RPMI7951 (cell line): ENCODE measurements around the gene ABHD2. TPM values are rescaled to one million over a fixed set of nuclear protein-coding genes. Genes with fewer than 3 reads are reported as not detected.
"Not testable (repeated sequence)": the region's sequence is repeated elsewhere in the genome, so short reads cannot be mapped to it uniquely, and the experiment has no call there.

Experiments used
- DNase-seq: peaks from one replicate; pipeline ENCODE4 v3.0.0-alpha.2; 2012; ENCODE audit warnings: low read depth
- total RNA-seq: library from RNA; depleted of rRNA; stranded (reverse); fragments of >200 nt; shearing (Covaris generic); gene quantifications from 2 replicates; pipeline ENCODE4 v1.2.3, GENCODE V29; 2014; rRNA removed

The ABHD2 gene, protein sequence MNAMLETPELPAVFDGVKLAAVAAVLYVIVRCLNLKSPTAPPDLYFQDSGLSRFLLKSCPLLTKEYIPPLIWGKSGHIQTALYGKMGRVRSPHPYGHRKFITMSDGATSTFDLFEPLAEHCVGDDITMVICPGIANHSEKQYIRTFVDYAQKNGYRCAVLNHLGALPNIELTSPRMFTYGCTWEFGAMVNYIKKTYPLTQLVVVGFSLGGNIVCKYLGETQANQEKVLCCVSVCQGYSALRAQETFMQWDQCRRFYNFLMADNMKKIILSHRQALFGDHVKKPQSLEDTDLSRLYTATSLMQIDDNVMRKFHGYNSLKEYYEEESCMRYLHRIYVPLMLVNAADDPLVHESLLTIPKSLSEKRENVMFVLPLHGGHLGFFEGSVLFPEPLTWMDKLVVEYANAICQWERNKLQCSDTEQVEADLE
- 237 and 261 TPM in 2 replicates for total RNA-seq

DNA sequence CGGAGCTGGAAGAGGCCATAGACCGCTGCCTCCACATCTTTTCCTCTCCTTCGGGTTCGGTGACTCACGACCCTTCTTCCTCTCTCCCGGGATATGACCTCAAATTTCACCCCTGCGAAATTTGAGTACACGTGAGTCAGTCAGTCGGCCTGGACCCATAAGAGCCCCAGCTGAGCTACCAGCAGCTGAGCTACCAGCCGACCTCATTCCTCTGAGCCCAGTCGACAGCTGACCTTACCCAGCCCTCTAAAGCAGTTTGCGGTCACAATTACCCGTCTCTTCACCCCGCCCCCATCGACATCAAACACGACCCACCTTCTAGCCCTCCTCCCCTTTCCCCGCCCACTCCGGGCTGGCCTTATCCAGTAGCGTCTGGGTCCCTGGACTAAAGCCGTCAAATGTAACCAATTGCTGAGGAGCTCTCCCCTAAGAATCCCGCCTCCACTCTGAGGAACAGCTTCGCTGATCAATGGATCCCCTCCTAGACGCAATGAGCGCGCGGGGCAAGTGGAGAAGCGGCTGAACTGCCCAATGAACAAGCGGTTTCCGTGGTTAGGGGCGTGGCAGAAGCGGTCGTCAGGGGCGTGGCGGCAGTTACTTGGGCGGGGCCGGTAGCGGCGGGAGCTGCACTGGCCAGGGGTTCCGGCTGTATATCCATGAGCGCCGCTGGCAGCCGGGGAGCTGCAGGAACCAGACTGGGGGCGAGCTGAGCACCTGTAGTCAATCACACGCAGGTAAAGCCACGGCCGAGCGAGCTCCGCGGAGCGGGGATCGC, at the start of gene ABHD2:
TSS of gene ABHD2 (plus strand) at position 627 of the 775 bp plus-strand sequence. CDS start 27,872 bp downstream, outside the sequence.
- peak; percentile 100 for DNase-seq

DNA sequence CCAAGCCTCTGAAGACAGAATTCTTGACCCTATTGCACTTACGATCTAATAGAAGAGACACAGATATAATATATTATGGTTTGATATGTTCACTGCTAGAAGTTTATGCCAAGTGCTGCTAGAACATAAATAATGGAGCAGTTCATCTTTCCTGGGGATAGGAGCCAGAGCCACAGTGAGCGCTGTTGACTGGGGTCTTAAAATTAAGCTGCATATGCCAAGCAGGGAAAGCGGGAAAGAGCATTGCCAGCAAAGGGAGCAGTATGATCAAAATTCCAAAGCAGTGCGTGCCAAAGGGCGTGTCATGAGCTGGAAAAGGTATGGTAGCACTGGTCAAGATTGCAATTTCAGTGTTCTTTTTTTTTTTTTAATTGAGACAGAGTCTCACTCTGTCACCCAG, 49.1 kb upstream of the ABHD2 start:
- DNase-seq, result no peak

DNA sequence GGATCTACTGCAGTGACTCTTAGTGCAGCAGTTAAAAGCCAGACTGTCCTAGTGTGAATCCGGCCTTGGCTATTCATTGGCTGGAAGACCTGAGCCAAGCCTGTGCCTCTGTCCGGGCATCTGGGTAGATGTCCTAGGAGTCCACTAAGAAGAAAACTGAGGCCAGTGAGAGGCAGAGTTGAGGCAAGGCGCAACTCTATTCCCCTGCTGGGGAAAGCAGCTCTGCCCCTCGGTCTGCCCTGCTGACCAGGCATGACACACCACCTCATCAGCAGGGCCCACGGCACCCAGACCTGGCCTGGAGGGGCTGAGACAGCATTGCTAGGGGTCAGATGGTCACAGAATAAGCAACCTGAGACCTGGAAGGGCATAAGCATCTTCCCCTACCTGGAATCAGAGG, 46.7 kb upstream of the ABHD2 start:
- peak; percentile 36 for DNase-seq

DNA sequence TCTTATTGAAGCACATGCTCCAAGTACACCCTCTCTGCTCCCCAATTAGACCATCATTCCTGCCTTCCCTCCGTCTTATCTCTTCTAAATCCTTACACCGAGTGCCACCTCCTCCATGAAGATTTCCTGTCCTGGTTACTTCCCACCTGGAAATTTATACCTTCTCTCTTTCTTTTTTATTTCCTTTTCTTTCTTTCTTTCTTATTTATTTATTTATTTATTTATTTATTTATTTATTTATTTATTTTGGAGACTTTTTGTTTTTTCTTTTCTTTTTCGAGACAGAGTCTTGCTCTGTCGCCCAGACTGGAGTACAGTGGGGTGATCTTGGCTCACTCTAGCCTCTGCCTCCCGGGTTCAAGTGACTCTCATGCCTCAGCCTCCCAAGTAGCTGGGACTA, 45.9 kb upstream of the ABHD2 start:
- no peak for DNase-seq

DNA sequence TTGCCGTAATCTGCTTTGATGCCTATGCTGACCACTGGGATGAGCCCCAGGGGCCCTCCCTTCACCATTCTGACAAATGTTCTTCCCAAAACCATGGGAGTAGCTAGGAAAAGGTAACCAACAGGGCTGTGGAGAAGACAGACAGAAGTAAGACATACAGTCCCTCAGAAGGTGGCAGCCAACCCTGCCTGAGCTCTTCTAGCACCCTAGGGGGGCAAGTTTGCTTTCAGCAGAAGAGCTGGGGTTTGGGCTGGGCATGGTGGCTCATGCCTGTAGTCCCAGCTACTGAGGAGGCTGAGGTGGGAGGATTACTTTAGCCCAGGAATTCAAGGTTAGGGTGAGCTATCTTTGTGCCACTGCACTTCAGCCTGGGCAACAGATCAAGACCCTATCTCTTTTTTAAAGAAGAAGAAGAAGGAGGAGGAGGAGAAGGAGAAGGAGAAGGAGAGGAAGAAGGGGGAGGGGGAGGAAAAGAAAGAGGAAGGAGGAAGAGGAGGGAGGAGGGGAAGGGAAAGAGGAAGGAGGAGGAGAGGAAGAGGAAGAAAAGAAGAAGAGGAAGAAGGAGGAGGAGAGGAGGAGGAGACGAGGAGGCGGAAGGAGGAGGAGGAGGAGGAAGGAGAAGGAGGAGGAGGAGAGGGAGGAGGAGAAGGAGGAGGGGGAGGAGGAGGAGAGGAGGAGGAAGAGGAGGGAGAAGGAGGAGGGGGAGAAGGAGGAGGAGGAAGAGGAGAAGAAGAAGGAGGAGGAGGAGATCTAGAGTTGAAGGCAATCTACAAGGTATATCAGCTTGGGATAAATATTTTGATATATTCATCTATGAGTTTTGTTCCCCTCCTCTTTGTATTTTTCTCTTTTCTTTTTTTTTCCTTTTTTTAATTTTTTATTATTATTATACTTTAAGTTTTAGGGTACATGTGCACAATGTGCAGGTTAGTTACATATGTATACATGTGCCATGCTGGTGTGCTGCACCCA, 44.9 kb upstream of the ABHD2 start:
- no peak for DNase-seq

DNA sequence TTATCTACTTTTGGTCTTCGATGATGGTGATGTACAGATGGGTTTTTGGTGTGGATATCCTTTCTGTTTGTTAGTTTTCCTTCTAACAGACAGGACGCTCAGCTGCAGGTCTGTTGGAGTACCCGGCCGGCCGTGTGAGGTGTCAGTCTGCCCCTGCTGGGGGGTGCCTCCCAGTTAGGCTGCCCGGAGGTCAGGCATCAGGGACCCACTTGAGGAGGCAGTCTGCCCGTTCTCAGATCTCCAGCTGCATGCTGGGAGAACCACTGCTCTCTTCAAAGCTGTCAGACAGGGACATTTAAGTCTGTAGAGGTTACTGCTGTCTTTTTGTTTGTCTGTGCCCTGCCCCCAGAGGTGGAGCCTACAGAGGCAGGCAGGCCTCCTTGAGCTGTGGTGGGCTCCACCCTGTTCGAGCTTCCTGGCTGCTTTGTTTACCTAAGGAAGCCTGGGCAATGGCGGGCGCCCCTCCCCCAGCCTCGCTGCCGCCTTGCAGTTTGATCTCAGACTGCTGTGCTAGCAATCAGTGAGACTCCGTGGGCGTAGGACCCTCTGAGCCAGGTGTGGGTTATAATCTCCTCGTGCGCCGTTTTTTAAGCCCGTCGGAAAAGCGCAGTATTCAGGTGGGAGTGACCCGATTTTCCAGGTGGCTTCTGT, 39.1 kb upstream of the ABHD2 start:
- not testable (repeated sequence) for DNase-seq

DNA sequence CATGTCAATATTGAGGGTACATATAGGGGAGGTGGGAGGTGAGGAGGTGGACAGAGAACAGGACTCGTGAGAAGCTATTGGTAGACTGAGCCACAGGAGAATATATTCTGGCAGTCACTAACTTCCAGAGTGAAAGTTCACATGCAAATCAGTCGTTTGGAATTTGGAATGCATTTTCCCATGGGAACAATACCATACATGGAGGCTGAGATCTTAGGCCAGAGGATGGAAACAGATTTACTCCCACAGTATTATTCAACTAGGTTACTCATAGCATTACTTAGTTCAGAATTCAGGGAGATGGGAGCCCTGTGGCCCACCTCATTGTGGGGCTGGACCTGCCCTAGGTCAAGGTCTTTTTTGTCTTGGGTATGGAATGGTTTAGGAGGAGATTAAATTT, 36.4 kb upstream of the ABHD2 start:
- peak; percentile 76 for DNase-seq

DNA sequence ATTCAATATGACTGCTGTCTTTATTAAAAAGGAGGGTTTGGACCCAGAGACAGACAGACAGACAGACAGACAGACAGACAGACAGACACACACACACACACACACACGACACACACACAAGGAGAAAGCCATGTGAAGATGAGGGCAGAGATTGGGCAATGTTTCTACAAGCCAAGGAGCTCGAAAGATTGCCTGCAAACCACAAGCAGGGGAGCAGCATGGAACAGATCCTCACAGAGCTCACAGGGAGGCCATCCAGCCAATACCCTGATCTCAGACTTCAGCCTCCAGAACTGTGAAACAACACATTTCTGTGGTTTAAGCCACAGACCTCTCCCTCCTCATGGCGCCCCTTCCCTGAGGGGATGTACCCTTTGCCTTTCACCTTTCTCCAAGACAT, 35.8 kb upstream of the ABHD2 start:
- peak; percentile 87 for DNase-seq

DNA sequence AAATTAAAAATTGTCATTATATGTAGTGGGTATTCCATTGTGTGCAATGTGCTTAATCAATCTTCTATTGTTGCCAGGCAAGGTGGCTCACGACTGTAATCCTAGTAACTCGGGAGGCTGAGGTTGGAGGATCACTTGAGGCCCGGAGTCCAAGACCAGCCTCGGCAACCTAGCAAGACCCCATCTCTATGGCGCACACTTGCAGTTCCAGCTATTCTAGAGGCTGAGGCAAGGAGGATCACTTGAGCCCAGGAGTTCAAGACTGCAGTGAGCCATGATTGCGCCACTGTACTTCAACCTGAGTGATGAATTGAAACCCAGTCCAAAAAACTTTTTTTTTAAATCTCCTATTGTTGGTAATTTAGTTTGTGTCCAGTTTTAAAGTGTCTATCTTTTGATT, 33.4 kb upstream of the ABHD2 start:
- DNase-seq, result no peak

DNA sequence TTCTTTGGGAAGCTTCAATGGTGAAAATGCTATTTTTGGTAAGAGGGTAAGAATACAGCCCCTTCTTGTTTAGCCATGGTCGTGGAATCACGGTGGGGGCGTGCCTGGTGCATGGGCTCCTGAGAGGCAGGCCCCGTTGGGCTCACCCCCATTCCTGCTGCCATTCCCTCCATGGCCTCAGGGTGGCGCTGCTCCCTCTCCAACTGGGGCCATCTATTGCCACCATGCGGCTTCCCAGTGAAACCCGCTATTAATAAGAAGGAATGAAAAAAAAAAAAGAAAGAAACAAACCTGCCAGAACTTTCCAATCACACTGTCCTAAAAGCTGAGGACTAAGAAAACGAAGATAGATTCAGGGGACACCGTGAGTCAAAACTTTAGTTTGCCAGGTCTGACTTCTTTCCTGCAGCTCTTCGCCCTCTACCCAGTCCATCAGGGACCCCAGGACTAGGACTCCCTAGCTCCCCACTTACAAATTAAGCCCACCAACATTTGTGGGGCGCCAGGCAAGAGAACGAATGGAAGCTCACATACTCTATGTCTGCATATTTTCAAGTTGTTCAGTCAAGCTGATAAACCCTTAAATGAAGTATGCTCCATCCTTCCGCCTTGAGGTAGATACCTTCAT, 30.6 kb upstream of the ABHD2 start:
- peak; percentile 75 for DNase-seq

DNA sequence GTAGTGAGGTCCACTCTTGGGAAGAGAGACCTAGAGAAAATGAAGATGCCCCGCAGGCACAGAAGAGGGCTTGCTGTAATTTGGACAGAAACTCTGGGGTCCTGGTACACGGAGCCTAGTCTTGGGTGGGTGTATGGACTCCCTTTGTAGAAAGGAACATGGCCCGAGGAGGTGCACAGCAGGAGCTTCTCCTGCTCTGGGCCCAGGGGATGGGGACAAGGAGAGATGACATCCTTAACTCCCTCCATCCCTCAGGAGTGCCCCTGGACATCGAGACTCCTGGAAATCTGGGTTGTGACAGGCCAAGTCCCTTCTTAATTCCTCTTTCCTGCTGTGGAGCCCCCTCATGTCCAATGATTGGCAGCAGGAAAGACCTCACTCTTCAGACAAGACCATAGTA, 29.9 kb upstream of the ABHD2 start:
- no peak for DNase-seq

DNA sequence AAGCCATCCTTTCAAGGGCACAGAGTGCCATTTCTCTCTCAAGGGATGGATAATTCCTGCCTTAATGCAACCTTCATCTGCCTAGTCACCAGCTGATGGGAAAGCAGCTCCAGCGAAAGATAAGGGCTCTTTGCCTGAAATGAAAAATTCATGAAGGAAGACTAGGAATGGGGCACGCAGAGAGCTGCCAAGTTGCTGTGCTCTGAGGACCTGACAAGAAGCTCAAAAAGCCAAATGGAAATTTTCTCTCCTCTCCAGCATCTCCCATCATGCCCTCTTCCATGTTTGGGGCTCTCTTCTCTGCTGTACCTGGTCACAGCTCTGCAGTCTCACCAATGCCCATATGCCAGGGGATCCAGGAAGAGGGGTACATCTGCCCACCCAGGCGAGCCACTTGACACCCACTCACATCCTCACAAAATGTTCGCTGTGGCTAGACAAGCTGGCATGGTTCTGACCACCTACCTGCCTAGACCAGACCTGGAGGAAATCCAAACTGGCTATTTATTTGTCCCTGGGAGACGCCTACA, 29.3 kb upstream of the ABHD2 start:
- DNase-seq, result no peak

DNA sequence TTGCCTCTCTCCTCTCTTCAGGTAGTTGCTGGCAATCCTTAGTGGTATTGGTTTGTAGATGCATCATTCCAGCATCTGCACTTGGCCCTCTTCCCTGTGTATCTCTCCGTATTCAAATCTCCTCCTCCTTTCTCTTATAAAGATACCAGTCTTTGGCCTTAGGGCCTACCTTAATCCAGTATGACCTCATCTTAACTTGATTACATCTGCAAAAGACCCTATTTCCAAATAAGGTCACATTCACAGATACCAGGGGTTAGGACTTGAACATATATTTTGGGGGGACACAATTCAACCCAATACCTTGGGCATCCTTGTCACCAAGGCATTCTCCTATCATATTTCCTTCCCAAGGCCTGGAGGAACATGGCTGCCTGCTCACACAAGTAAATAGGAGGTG, 22.0 kb upstream of the ABHD2 start:
- no peak for DNase-seq

DNA sequence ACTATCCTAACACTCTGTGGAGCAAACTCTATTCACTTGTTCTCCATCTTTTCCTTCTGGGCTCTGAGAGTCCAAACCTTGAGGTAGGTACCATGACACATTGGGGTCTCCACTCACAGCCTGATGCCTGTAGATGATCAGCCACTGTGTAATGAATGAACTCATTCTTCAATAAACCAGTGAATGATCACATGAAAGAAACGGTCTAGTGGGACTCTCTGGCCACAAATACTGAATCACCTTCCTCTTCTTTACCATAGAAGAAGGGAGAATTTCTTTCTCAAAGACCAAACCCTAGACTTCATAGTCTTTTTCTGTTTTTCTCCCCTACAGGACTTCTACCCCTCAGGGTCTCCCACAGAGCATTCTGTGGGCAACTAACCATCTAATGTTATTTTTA, 20.5 kb upstream of the ABHD2 start:
- DNase-seq, result peak; percentile 80

DNA sequence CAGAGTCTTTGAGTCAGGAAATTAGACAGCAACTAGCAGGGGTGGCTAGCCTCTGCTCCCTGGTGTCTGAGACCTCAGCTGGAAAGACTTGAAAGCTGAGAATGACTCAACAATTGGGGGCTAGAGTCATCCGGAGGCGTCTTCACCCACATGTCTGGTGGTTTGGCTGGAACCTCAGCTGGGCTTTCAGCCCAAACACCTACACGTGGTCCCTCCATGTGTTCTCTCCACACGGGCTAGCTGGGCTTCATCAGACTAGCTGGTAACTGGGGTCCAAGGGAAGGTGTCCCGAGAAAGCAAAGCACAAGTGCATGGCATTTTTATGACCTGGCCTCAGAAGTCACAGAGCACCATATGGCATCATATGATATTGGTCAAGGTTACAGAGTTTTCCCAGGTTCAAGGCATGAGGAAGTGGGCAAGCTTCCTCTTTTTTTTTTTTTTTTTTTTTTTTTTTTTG, 19.9 kb upstream of the ABHD2 start:
- peak; percentile 100 for DNase-seq

DNA sequence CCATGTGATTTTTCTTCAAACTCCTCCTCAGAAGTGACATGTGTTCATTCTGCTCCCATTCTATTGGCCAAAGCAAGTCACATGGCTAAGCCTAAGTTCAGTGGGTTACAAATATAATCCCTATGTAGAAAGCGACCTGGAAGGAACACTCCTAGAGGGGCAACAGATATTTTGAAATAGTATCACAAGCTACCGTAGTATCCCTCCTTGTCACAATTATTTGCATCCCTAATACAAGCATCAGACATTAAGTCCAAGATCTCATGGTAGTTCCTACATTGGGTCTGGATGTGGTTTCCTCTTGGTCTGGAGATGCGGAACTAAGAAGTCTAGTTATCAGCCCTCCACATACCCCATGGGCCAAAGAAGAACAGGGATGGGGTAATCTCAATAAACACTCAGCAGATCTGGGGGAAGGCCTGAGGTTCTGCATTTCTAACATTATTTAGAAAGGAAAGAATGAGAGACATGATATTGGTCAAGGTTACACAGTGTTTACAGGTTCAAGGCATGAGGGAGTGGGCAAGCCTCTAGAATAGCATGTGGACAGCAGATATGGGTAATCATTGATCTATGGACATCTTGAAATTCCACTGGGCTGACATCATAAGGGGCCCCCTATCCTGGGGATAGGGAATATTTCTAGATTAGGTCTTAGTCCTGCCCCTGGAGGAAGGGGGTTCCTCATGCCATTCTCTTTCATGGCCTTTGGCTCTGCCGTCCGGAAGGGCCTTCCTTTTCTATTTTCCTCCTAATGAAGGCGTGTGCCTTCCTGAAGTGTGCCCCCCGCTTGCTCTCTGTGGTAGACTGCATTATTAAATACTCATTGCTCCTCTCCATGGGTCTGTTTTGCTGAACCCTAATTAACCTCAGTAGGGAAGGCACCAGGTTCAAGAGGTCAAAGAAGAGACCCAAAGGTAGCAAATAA, 17.8 kb upstream of the ABHD2 start:
- DNase-seq, result no peak

DNA sequence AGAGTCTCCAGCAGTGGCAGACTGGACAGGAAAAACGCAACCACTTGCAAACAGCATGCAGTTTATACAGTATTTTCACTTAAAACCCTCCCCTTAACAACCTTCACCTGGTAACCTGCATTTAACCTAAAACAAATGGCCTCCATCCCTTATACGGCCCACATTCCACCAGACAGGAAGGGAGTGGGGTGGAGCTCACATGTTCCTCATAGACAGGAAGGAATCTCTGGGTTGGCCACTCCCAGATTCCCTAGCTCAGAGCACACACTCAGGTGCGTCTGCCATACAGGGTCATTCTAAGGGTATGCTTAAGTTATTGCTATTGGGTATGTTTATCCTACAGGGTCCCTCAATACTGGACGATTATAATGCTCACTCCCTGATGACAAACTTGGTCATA, 16.8 kb upstream of the ABHD2 start:
- DNase-seq, result no peak

DNA sequence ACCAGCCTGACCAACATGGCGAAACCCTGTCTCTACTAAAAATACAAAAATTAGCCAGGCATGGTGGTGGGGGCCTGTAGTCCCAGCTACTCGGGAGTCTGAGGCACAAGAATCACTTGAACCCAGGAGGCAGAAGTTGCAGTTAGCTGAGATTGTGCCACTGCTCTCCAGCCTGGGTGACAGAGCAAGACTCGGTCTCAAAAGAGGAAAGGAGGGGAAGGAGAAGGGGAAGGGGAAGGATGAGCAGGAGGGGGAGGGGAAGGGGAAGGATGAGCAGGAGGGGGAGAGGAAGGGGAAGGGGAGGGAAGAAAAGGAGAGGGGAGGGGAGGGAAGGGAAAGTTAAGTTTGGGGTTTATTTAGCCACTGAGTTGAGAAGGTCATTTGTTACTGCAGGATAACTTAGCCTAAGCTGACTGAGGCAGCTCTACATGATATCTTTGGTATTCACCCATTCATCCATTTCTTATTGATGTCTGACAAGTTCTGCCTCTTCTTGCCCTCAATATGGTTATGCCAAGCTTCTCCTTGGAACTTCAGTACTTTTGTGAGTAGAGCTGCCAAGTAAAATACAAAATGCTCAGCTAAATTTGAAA, 15.9 kb upstream of the ABHD2 start:
- DNase-seq, result no peak
